Stimulated activated CD8-positive, alpha-beta memory T cell treated with anti-CD3 and anti-CD28 coated beads, Interleukin-7, amount 100 ng/mL, for 24 hours (primary cell): ENCODE measurements around the gene BTF3L4.
"Not testable (repeated sequence)": the region's sequence is repeated elsewhere in the genome, so short reads cannot be mapped to it uniquely, and the experiment has no call there.

ENCODE experiments used
- DNase-seq: peaks from one replicate; pipeline ENCODE4 v3.0.0-alpha.2; 2020; ENCODE audit warnings: low read depth

BTF3L4 gene

GRCh38 chr1:52055066-52055865 lies 829 bp upstream of the BTF3L4 start, which contains the start of gene TXNDC12:
TXNDC12 (minus strand) TSS chr1:52055191; CDS start chr1:52055096, 95 bp downstream.
- peak; percentile 32 for DNase-seq

DNA sequence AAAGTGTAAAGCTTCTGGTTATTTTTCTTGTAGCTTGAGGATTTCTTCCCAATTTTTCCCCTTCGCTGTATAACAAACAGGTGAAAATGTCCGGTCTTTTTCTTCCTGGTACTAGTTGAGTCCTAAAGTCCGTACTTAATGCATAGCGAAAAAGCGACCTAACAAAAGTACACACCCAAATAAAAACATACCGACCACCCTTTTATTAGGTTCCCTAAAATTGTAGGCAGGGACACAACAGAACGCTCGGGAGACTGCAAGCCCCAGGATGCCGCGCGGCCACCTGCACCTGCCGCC lies 281 bp upstream of the BTF3L4 start:
- DNase-seq = no peak

DNA sequence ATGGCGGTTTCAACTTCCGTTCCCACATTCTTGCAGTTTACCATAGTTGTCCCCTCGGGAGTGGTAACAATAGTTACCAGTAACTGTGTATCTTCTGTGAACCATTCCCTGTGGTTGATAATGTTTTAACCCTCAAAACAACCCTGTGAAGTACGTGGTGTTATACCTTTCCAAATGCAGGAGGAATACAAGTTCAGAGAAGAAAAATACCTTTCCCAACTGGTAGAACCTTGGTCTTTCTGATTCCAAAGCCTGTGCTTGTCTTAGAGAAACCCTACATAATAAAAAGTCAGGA lies 789 bp downstream of the BTF3L4 start:
- DNase-seq = no peak

DNA sequence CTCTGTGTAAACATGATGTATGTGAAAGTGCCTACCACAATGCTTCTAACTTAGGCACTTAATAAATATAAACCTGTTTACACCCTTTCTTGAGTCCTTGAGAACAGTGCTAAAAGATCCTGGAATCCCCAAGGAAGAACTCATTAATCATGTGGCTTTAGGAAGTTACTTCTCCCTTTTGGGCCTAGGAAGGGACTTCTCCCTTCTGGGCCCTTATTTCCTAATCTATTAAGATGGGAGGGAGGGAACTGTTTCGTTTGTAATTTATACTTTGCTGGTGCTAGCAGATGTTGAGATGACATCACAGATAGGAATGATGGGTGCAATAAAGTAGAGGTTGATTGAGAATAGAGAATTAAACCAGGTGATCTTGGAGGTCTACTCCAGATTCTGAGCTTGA lies 1.2 kb downstream of the BTF3L4 start:
- DNase-seq = no peak

DNA sequence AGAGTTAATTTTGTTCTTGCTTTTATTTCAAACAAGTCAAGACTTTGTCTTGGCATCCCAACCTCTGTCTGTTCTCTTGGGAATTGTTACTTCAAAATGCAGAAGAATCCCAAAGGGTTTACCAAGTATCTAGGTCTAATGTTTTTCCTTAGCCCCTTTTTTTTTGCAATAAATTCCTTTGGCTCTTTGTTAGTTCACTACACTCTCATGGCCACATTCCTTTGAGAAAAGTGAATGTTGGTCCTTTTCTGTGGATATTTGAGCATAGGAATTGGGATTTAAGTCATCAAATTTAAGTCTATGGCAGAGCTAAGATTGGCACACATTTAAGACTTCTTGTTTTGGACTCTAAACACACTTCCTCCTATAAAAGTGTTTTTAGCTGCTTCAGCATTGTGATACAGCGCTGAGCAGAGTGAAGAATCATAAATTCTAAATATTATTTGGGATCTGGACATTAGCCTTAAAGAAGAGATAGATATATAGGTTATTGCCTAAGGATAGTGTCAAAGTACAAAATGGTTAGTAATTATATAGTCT lies 1.9 kb downstream of the BTF3L4 start:
- DNase-seq = no peak

- no peak for DNase-seq
These were observed 3.2 kb downstream of the BTF3L4 start for GRCh38 chr1:52059321-52059720.

- DNase-seq = no peak
These were observed 3.8 kb downstream of the BTF3L4 start for GRCh38 chr1:52059888-52060287.

DNA sequence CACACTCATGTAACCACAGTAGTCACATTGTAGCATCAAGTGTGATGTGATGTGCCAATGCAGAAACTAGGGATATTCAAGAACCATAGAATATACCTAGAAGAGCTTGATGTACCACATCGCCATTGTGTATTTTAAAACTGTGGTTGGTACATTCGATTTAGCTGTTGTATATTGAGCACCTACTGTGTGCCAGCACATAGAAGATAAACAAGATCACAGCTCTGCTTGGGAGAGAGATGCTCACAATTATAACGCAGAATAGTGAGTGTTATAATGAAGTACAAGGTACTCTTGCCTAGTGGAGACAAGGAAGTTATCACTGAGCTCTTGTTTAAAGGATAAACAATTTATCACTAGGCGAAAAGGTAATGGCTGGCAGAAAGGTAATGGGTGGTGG lies 4.7 kb downstream of the BTF3L4 start:
- no peak for DNase-seq

DNA sequence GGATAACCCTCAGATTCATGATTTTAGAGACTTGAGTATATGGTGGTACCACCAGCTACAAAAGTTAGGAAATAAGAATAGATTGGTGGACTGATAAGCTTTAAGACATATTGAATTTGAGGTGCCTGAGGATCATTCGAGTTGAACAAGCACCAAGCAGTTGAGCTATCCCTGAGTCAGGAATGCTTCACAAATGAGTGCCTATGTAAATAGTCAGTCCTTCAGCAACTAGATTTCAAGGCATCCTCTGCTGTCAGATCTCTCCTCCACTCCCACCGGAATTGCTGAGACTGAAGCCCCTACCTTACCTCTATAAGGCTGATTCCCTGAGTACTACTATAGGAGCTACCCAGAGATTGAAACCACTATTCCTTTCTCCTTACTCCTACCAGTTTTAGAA lies 7.1 kb downstream of the BTF3L4 start:
- no peak for DNase-seq

GRCh38 chr1:52070704-52071103 lies 14.6 kb downstream of the BTF3L4 start:
- DNase-seq = no peak

- no peak for DNase-seq
These were observed 16.2 kb downstream of the BTF3L4 start for GRCh38 chr1:52072291-52072690.

DNA sequence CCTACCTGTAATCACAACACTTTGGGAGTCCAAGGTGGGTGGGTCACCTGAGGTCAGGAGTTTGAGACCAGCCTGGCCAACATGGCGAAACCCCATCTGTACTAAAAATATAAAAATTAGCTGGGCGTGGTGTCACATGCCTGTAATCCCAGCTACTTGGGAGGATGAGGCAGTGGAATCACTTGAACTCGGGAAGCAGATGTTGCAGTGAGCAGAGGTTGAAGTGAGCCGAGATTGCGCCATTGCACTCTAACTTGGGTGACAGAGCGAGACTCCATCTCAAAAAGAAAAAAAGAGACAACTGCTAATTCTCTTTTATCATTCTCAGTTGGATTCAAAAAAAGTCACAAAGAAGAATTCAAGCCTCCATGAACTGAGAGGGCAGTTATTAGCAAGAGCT lies 21.2 kb downstream of the BTF3L4 start:
- DNase-seq = not testable (repeated sequence)

- DNase-seq = no peak
These were observed 23.9 kb downstream of the BTF3L4 start for GRCh38 chr1:52080014-52080415.

DNA sequence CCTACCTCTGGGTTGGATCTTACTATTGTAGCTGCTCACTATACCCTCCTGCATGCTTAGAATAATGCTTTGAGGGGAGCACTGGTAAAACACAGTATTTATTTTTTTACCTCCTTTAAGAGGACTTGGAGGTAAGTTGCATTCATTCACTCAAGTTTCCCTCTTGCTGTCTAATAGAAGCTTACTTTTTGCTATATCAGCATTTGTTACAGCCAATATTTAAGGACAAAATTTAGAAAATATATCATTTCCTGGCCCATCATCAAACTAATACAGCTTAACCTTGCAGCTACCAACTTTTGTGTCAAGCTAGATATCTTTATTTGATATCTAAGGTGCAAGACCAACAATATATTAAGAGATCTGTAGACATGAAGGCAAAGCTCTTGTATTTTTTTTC lies 31.8 kb downstream of the BTF3L4 start:
- DNase-seq = not testable (repeated sequence)

GRCh38 chr1:52094300-52094699 lies 38.2 kb downstream of the BTF3L4 start:
- not testable (repeated sequence) for DNase-seq

- DNase-seq = no peak
These were observed 40.1 kb downstream of the BTF3L4 start for GRCh38 chr1:52096216-52096615.

- DNase-seq = no peak
These were observed 42.2 kb downstream of the BTF3L4 start for GRCh38 chr1:52098139-52098871.

- no peak for DNase-seq
These were observed 46.4 kb downstream of the BTF3L4 start for GRCh38 chr1:52102336-52103013.

GRCh38 chr1:52111492-52111891 lies 55.4 kb downstream of the BTF3L4 start:
- DNase-seq = no peak

- DNase-seq = no peak
These were observed 56.4 kb downstream of the BTF3L4 start for GRCh38 chr1:52112489-52112888.

DNA sequence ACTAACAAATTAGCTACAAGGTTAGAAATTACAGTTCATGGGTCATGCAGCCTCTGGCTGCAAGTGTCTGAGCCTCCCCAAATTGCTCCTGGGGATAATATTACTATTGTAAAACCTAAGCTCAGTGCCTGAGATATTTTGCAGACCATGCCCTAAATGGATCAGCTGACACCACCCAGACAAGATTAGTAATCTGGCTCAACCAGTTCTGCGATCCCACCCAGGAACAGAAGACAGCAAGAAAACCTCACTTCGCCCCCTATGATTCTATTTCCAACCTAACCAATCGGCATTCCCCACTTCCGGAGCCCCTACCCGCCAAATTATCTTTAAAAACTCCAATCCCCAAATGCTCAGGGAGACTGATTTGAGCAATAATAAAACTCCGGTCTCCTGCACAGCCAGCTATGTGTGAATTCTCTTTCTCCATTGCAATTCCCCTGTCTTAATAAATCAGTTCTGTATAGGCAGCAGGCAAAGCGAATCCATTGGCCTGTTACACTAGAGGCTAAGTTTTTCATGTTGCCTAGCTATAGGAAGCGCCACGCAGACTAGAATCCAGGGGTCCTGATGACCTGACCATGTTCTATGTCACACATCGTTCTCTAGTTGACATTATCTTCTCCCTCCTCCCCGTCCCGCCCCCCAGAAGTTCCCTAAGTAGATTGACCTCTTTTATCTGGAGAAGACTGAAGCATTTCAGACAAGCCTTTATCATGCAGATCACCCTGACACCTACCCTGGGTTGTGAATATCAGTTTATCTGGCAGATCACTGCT lies 63.4 kb downstream of the BTF3L4 start:
- no peak for DNase-seq

GRCh38 chr1:52122384-52122783 lies 66.3 kb downstream of the BTF3L4 start:
- no peak for DNase-seq
